Naive thymus-derived CD4-positive, alpha-beta T cell (primary cell): Measurements from ENCODE around the gene ABT1. TPM values are rescaled to one million over a fixed set of nuclear protein-coding genes. Genes with fewer than 3 reads are reported as not detected.

Experiments
- ATAC-seq: fragments of 150-1000 bp; cut with Tn5 transposase; 2 replicates; pipeline ENCODE4 v1.10.0; 2021; ENCODE audit warnings: mild to moderate bottlenecking, moderate library complexity
- CTCF ChIA-PET: fragments of 350-600 bp; sonication (Branson Sonifier 250); formaldehyde crosslinking; loops from one replicate; lab custom pipeline; 2021; ENCODE audit warnings: antibody characterized with exemption; lab: Charles Lee
- POLR2A ChIA-PET: fragments of 350-600 bp; sonication (Branson Sonifier 250); formaldehyde crosslinking; loops from one replicate; lab custom pipeline; 2021; ENCODE audit warnings: antibody characterized with exemption, inconsistent platforms; lab: Charles Lee
- DNase-seq, 9 donors: peaks; one replicate each; pipeline versions ENCODE4 v3.0.0 to v3.0.0-alpha.2; 2020 to 2022; ENCODE audit warnings: mixed read lengths in 1 of 9
- H3K27ac ChIP-seq: one replicate; pipeline ENCODE4 v1.7.0; 2013; ENCODE audit warnings: mild to moderate bottlenecking, low read depth, low read length, moderate library complexity
- H3K27me3 ChIP-seq, 2 donors: one replicate each; pipeline ENCODE4 v1.7.0; 2013; ENCODE audit warnings: low read length in 2 of 2, mild to moderate bottlenecking in 2 of 2, moderate library complexity in 2 of 2; ENCODE audit not compliant: control insufficient read depth in 2 of 2, insufficient read depth in 2 of 2
- H3K36me3 ChIP-seq, 3 experiments: 1 replicate in 2 of 3; 2 replicates in 1 of 3; pipeline ENCODE4 v1.7.0; 2013; ENCODE audit warnings: low read length in 3 of 3, mild to moderate bottlenecking in 3 of 3, moderate library complexity in 1 of 3; ENCODE audit not compliant: insufficient read depth in 3 of 3, control insufficient read depth in 2 of 3
- H3K4me1 ChIP-seq, 2 donors: one replicate each; pipeline ENCODE4 v1.7.0; 2013; ENCODE audit warnings: low read length in 2 of 2, mild to moderate bottlenecking in 2 of 2, moderate library complexity in 1 of 2; ENCODE audit not compliant: control insufficient read depth in 2 of 2, insufficient read depth in 2 of 2
- H3K4me3 ChIP-seq: 2 replicates; pipeline ENCODE4 v1.7.0; 2013; ENCODE audit warnings: mild to moderate bottlenecking, low read length
- H3K9me3 ChIP-seq, 3 experiments: 1 replicate in 2 of 3; 2 replicates in 1 of 3; pipeline ENCODE4 v1.7.0; 2013; ENCODE audit warnings: low read length in 3 of 3; ENCODE audit not compliant: control insufficient read depth in 2 of 3
- H3K27ac Mint-ChIP-seq, 9 donors: one replicate each; pipeline ENCODE4 v1.8.0; 2020 to 2022; ENCODE audit warnings: mixed read lengths in 9 of 9, mild to moderate bottlenecking in 8 of 9, moderate library complexity in 5 of 9, inconsistent platforms in 2 of 9
- H3K27me3 Mint-ChIP-seq, 5 donors: one replicate each; pipeline ENCODE4 v1.8.0; 2021 to 2022; ENCODE audit warnings: mixed read lengths in 5 of 5, mild to moderate bottlenecking in 1 of 5
- H3K36me3 Mint-ChIP-seq, 5 donors: one replicate each; pipeline ENCODE4 v1.8.0; 2020 to 2022; ENCODE audit warnings: mixed read lengths in 5 of 5, mild to moderate bottlenecking in 3 of 5, inconsistent platforms in 1 of 5
- H3K4me1 Mint-ChIP-seq, 7 donors: one replicate each; pipeline ENCODE4 v1.8.0; 2020 to 2022; ENCODE audit warnings: mixed read lengths in 7 of 7, mild to moderate bottlenecking in 3 of 7, inconsistent platforms in 1 of 7
- H3K4me3 Mint-ChIP-seq, 10 donors: one replicate each; pipeline ENCODE4 v1.8.0; 2020 to 2022; ENCODE audit warnings: mild to moderate bottlenecking in 10 of 10, mixed read lengths in 10 of 10, moderate library complexity in 6 of 10, inconsistent platforms in 2 of 10
- H3K9me3 Mint-ChIP-seq, 11 donors: one replicate each; pipeline ENCODE4 v1.8.0; 2020 to 2022; ENCODE audit warnings: mixed read lengths in 11 of 11, mild to moderate bottlenecking in 4 of 11, inconsistent platforms in 1 of 11, moderate library complexity in 1 of 11
- intact Hi-C, 2 donors: fragments of 100-400 bp; cut with micrococcal nuclease; formaldehyde crosslinking; loops; one replicate each; pipeline ENCODE4 v1.15.1; 2023
- polyA plus RNA-seq, 2 donors: library from polyadenylated mRNA; unstranded; fragments of 300-500 nt; fragmentation: Illumina TruSeq; gene quantifications; one replicate each; pipeline ENCODE4 v1.2.3, GENCODE V29; 2021
- total RNA-seq, 6 experiments: library from RNA in 5 of 6; stranded (reverse) in 5 of 6; gene quantifications; 1 replicate in 5 of 6; 2 replicates in 1 of 6; pipeline ENCODE4 v1.2.3 and lab custom pipeline; 2021 to 2026

ABT1 gene
- total and polyA plus RNA-seq, 7 experiments from 2014 or later: 23.3 to 44.8 (median 36.1) TPM

DNA sequence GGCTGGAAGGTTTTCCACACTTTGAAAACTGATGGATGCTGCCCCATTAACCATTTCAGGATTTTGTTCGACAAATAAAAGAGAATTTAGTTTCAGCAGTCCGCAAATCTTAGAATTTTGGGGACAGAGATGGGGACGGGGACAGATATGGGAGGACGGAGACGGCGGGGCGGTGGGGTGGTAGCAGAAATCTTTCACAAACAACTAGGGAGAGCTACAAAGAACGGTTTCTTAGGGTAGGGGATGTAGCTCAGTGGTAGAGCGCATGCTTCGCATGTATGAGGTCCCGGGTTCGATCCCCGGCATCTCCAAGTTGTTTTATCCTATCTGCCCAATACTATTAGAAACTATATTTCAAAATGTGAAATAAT, 43.5 kb upstream of the ABT1 start:
- no peaks in the 10 kb centered on the region for H3K9me3 ChIP-seq
- CTCF ChIA-PET: interaction anchor here (0.8 to 1.6 kb wide), 5 partner anchors 9 to 249 kb away, joined by 3 to 5 read pairs (median 3); no protein-coding TSS in a partner anchor
- POLR2A ChIA-PET: interaction anchor here (0.6 to 6.4 kb wide), 19 partner anchors 12 to 1284 kb away, joined by 3 to 101 read pairs (median 4); partner anchors contain the start of gene HMGN4
- H3K4me3 Mint-ChIP-seq: no peak overlapping the region
- H3K9me3 Mint-ChIP-seq: peaks cover 0 to 4% (median 0%) of the 10 kb centered on the region in 11 donors
- peaks cover 7 to 18% of the 10 kb centered on the region in 2 donors for H3K4me1 ChIP-seq
- intact Hi-C loops: loop anchor here (1.0 kb wide), 8 partner anchors 9 to 231 kb away; partner anchors contain the start of genes ABT1 (in 1 of the 2) and HMGN4 (in 1 of the 2)
- no peaks in the 10 kb centered on the region for H3K36me3 ChIP-seq
- H3K27ac Mint-ChIP-seq: no peak overlapping the region
- peaks cover 0 to 2% (median 0%) of the 10 kb centered on the region in 5 donors for H3K27me3 Mint-ChIP-seq
- H3K27me3 ChIP-seq: no peaks in the 10 kb centered on the region
- peak; percentile 75 for ATAC-seq
- peaks cover 12 to 35% (median 24%) of the 10 kb centered on the region in 7 donors for H3K4me1 Mint-ChIP-seq
- H3K36me3 Mint-ChIP-seq: no peaks in the 10 kb centered on the region
- peak overlapping the region; percentile 75 for H3K4me3 ChIP-seq
- DNase-seq: peak; percentile 52 to 86 (median 79)
- H3K27ac ChIP-seq: peak overlapping the region; percentile 65

DNA sequence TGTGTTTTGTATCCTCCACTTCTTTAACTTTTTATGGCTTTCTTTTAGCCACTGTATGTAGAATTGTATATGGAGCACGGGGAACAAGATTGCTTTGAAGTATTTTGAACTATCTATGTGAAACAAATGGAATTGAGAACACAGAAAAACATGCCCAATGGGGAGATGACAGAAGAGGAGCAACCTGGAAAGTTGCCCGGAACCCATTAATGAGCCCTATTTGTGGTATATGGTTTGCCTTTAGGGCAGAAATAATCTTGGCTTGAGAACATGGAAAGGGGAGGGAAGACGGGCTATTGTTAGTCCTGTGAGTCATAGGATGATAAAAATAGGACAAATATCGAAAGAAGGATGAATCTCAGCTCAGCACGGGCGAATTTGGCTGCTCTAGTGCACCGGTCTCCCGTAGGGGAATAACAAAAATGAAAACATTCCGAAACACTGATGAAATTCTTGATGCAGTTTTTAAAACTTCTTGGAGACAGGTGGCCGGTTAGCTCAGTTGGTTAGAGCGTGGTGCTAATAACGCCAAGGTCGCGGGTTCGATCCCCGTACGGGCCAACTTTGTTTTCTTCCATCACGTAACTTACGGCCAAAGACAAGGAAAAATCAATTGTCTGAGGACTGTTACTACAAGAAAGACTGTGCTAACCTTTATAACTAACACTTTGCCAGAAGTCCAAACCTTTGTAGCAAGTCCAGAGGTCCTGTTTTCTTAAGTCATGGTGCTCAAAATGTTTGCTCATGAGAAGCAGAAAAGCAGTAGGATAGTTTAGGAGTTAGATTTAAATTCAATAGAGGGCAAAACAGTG, 42.9 kb upstream of the ABT1 start:
- POLR2A ChIA-PET: interaction anchor here (0.6 to 6.4 kb wide), 21 partner anchors 12 to 1284 kb away, joined by 3 to 101 read pairs (median 4); partner anchors contain the start of gene HMGN4
- DNase-seq (peak; percentile 44 to 86 (median 83)), ATAC-seq (peak; percentile 66)
- Mint-ChIP-seq H3K36me3 (no peaks in the 10 kb centered on the region), H3K9me3 (peaks cover 0 to 4% (median 0%) of the 10 kb centered on the region in 11 donors), H3K4me3 (no peak overlapping the region), H3K27me3 (peaks cover 0 to 2% (median 0%) of the 10 kb centered on the region in 5 donors), H3K4me1 (peaks cover 12 to 35% (median 24%) of the 10 kb centered on the region in 7 donors), H3K27ac (no peak overlapping the region)
- Histone ChIP-seq H3K27ac (peak overlapping the region; percentile 65), H3K9me3 (no peaks in the 10 kb centered on the region), H3K4me1 (peaks cover 7 to 18% of the 10 kb centered on the region in 2 donors), H3K4me3 (peak overlapping the region; percentile 75), H3K36me3 (no peaks in the 10 kb centered on the region), H3K27me3 (no peaks in the 10 kb centered on the region)
- CTCF ChIA-PET: interaction anchor here (0.8 to 1.8 kb wide), 8 partner anchors 9 to 250 kb away, joined by 3 to 8 read pairs (median 4); no protein-coding TSS in a partner anchor
- intact Hi-C loops: loop anchor here (1.0 kb wide), 13 partner anchors 10 to 241 kb away; partner anchors contain the start of genes ABT1 (in 2 of the 2) and HMGN4 (in 1 of the 2)

DNA sequence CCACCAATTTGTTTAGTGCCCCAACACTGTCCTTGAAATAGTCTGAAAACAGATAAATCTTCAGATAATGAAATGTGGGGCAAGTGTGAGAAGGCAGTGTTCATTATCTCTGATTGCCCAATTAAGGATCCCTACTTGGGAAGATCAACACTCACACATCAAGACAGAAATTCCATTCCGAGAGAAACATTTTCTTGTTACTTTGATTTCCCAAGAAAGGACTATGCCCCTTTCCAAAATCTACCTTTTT, 42.4 kb upstream of the ABT1 start:
- H3K27me3 Mint-ChIP-seq: peaks cover 0 to 2% (median 0%) of the 10 kb centered on the region in 5 donors
- H3K4me3 Mint-ChIP-seq: no peak overlapping the region
- no peak for ATAC-seq
- peak overlapping the region; percentile 75 for H3K4me3 ChIP-seq
- peak overlapping the region in 1 of 9 donors; percentile 84 for H3K27ac Mint-ChIP-seq
- H3K36me3 Mint-ChIP-seq: no peaks in the 10 kb centered on the region
- H3K9me3 Mint-ChIP-seq: peaks cover 0 to 4% (median 0%) of the 10 kb centered on the region in 11 donors
- peak overlapping the region; percentile 65 for H3K27ac ChIP-seq
- CTCF ChIA-PET: interaction anchor here (0.9 to 1.8 kb wide), 7 partner anchors 10 to 250 kb away, joined by 3 to 8 read pairs (median 5); no protein-coding TSS in a partner anchor
- DNase-seq: no peak
- intact Hi-C loops: loop anchor here (1.0 kb wide), 7 partner anchors 14 to 241 kb away; partner anchors contain the start of gene ABT1 (in 1 of the 2)
- peaks cover 7 to 18% of the 10 kb centered on the region in 2 donors for H3K4me1 ChIP-seq
- no peaks in the 10 kb centered on the region for H3K36me3 ChIP-seq
- POLR2A ChIA-PET: interaction anchor here (0.9 to 6.4 kb wide), 13 partner anchors 12 to 1283 kb away, joined by 3 to 101 read pairs (median 4); partner anchors contain the start of gene HMGN4
- H3K9me3 ChIP-seq: no peaks in the 10 kb centered on the region
- no peaks in the 10 kb centered on the region for H3K27me3 ChIP-seq
- H3K4me1 Mint-ChIP-seq: peaks cover 12 to 35% (median 24%) of the 10 kb centered on the region in 7 donors

DNA sequence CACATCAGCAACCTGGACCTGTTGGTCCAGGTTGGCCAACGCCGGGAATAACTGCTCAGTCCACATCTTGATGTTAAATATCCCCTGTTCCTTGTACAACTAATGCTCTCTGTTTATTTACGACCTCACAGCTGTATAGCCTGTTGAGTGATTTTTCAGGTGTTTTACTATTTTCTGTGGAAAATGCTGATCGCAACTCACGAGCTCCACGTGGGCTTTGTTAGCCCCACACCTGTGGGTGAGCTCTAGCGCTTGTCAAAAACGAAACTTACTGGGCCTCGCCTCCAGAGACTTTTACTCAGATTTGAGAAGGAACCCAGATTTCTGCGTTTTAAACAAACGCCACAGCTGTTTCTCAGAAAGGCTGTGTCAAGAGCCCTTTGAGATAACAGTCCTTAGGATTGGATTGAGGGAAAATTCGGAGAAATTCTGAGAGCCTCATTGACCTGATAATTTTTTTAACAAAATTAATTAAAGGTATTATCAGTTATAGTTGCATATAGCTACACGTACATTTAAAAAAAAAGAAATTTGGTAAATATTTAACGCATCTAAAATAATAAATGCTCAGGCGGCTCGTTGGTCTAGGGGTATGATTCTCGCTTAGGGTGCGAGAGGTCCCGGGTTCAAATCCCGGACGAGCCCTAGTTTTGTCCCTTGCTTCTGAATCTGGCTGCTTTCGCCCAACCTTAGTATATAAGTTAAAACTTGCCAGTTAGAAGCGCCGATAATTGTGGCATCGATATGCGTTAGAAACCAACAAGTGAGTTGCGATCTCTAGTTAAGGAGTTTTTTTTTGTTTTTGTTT, 41.9 kb upstream of the ABT1 start:
- Histone ChIP-seq H3K4me3 (peak overlapping the region; percentile 75), H3K9me3 (no peaks in the 10 kb centered on the region), H3K4me1 (peaks cover 7 to 18% of the 10 kb centered on the region in 2 donors), H3K36me3 (no peaks in the 10 kb centered on the region), H3K27ac (peak overlapping the region; percentile 65), H3K27me3 (no peaks in the 10 kb centered on the region)
- H3K4me1 Mint-ChIP-seq: peaks cover 12 to 35% (median 21%) of the 10 kb centered on the region in 7 donors
- peak in 8 of 9 donors; percentile 54 to 81 (median 68) for DNase-seq
- H3K9me3 Mint-ChIP-seq: peaks cover 0 to 4% (median 0%) of the 10 kb centered on the region in 11 donors
- POLR2A ChIA-PET: interaction anchor here (0.7 to 6.4 kb wide), 10 partner anchors 12 to 397 kb away, joined by 3 to 101 read pairs (median 4); partner anchors contain the start of gene HMGN4
- intact Hi-C loops: loop anchor here (1.0 kb wide), 7 partner anchors 13 to 242 kb away; partner anchors contain the start of gene ABT1 (in 1 of the 2)
- H3K36me3 Mint-ChIP-seq: no peaks in the 10 kb centered on the region
- H3K27me3 Mint-ChIP-seq: peaks cover 0 to 2% (median 0%) of the 10 kb centered on the region in 5 donors
- CTCF ChIA-PET: interaction anchor here (0.6 to 1.8 kb wide), 6 partner anchors 13 to 599 kb away, joined by 3 to 8 read pairs (median 5); no protein-coding TSS in a partner anchor
- peak; percentile 63 for ATAC-seq
- H3K4me3 Mint-ChIP-seq: peak overlapping the region in 3 of 10 donors; percentile 29 to 77 (median 66)
- H3K27ac Mint-ChIP-seq: peak overlapping the region in 1 of 9 donors; percentile 84

DNA sequence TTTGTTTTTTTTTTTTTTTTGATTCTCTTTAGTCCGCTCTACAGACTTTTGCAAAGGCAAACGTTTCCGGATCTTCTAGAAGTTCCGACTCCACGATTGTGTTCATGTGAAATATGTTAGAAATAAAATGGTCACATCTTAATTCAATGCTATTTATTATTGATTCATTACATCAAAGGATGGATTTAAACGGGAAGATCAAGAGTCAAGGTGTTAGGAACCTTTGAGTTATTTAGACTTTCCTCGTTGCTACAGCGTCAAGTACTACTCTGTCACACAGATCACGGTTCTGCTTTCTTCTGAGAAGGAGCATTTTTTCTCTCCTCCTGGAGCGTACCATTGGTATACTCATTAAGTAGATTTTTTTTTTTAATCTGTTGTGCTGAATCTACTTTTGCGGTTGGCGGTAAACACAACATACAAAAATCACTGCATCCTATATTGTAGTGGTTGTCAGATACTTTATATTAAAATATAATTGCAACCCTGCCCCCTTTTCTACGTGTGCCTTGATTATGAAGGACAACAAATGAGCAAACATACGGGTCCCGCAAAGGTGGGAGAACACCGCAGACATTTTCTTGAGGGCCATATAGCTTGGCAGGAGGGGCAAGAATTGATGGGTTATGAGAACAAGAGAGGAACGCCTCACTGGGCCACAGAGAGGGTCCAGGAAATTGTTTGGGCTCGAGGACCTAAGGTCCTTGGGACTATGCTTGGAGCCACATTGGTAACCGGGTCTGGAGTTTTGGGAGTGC, 41.1 kb upstream of the ABT1 start:
- ChIA-PET POLR2A (interaction anchor here (0.7 to 6.4 kb wide), 9 partner anchors 11 to 271 kb away, joined by 3 to 101 read pairs (median 4); partner anchors contain the start of gene HMGN4), CTCF (interaction anchor here (0.9 to 1.8 kb wide), 5 partner anchors 12 to 193 kb away, joined by 3 to 9 read pairs (median 5); no protein-coding TSS in a partner anchor)
- Histone ChIP-seq H3K4me1 (peaks cover 7 to 18% of the 10 kb centered on the region in 2 donors), H3K27ac (peak overlapping the region; percentile 65), H3K27me3 (no peaks in the 10 kb centered on the region), H3K36me3 (no peaks in the 10 kb centered on the region), H3K9me3 (no peaks in the 10 kb centered on the region), H3K4me3 (no peak overlapping the region)
- H3K9me3 Mint-ChIP-seq: peaks cover 0 to 4% (median 0%) of the 10 kb centered on the region in 11 donors
- no peak for ATAC-seq
- no peaks in the 10 kb centered on the region for H3K36me3 Mint-ChIP-seq
- intact Hi-C loops: no loop called here
- DNase-seq: peak in 2 of 9 donors; percentile 34 to 41
- peak overlapping the region in 8 of 9 donors; percentile 6 to 90 (median 54) for H3K27ac Mint-ChIP-seq
- peak overlapping the region in 7 of 10 donors; percentile 22 to 77 (median 40) for H3K4me3 Mint-ChIP-seq
- H3K4me1 Mint-ChIP-seq: peaks cover 6 to 28% (median 19%) of the 10 kb centered on the region in 7 donors
- H3K27me3 Mint-ChIP-seq: peaks cover 0 to 2% (median 0%) of the 10 kb centered on the region in 5 donors
